HG03066 (cell line): ENCODE data around the gene CDK8.

Source experiments
- ATAC-seq: cut with Tn5 transposase; IDR thresholded peaks from one replicate; pipeline ENCODE4 v1.9.1; 2021; ENCODE audit warnings: low read depth; ENCODE audit not compliant: unreplicated experiment

CDK8 gene

GRCh38 chr13:26435171-26435570, 181.2 kb downstream of the CDK8 start:
- ATAC-seq = no peak

- ATAC-seq = no peak
These were observed 181.7 kb downstream of the CDK8 start for GRCh38 chr13:26435646-26436045.

GRCh38 chr13:26436914-26437313, 183.0 kb downstream of the CDK8 start:
- ATAC-seq = no peak

GRCh38 chr13:26440111-26440510, 186.2 kb downstream of the CDK8 start:
- ATAC-seq = no peak

GRCh38 chr13:26441476-26441875, 187.5 kb downstream of the CDK8 start:
- no peak for ATAC-seq

GRCh38 chr13:26442541-26442940, 188.6 kb downstream of the CDK8 start:
- ATAC-seq = no peak

GRCh38 chr13:26445092-26445491, 191.2 kb downstream of the CDK8 start:
- no peak for ATAC-seq

- ATAC-seq = no peak
These were observed 192.8 kb downstream of the CDK8 start for GRCh38 chr13:26446751-26447150.

- no peak for ATAC-seq
These were observed 194.1 kb downstream of the CDK8 start for GRCh38 chr13:26448032-26448431.

- ATAC-seq = no peak
These were observed 195.3 kb downstream of the CDK8 start for GRCh38 chr13:26449063-26449848.
